Measurements from ENCODE around the gene OR52I1.

Gene OR52I1

GRCh38 chr11:4559527-4560440 is 34.1 kb upstream of the OR52I1 start:
- DNase-seq (ENCODE audit: low read depth, low spot score) = no peak
- TF ChIP-seq, protein P1, sequence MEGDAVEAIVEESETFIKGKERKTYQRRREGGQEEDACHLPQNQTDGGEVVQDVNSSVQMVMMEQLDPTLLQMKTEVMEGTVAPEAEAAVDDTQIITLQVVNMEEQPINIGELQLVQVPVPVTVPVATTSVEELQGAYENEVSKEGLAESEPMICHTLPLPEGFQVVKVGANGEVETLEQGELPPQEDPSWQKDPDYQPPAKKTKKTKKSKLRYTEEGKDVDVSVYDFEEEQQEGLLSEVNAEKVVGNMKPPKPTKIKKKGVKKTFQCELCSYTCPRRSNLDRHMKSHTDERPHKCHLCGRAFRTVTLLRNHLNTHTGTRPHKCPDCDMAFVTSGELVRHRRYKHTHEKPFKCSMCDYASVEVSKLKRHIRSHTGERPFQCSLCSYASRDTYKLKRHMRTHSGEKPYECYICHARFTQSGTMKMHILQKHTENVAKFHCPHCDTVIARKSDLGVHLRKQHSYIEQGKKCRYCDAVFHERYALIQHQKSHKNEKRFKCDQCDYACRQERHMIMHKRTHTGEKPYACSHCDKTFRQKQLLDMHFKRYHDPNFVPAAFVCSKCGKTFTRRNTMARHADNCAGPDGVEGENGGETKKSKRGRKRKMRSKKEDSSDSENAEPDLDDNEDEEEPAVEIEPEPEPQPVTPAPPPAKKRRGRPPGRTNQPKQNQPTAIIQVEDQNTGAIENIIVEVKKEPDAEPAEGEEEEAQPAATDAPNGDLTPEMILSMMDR (IDR thresholded peaks at IDR 0.05; ENCODE audit: insufficient read depth, low read length, missing control alignments) = no peak
- CTCF ChIA-PET = interaction anchor here (1.7 kb wide), 1 partner anchor 373 kb away, joined by 4 read pairs; no protein-coding TSS in a partner anchor
- POLR2A ChIA-PET = interaction anchor here (0.6 kb wide), 1 partner anchor 373 kb away, joined by 3 read pairs; no protein-coding TSS in a partner anchor
- H3K4me3 ChIP-seq (ENCODE audit: low read depth, low read length) = no peak overlapping the region

- no peak for DNase-seq (ENCODE audit: low read depth, low spot score)
- CTCF ChIA-PET = no interaction called here
- POLR2A ChIA-PET = no interaction called here
- TF ChIP-seq, protein P1 (IDR thresholded peaks at IDR 0.05; ENCODE audit: insufficient read depth, low read length, missing control alignments) = no peak
- H3K4me3 ChIP-seq (ENCODE audit: low read depth, low read length) = no peak overlapping the region
Observed at GRCh38 chr11:4560467-4560866, 33.4 kb upstream of the OR52I1 start.

- H3K4me3 ChIP-seq (ENCODE audit: low read depth, low read length) = no peak overlapping the region
- DNase-seq (ENCODE audit: low read depth, low spot score) = no peak
- TF ChIP-seq, protein P1 (IDR thresholded peaks at IDR 0.05; ENCODE audit: insufficient read depth, low read length, missing control alignments) = no peak
- CTCF ChIA-PET = interaction anchor here (1.9 kb wide), 1 partner anchor 378 kb away, joined by 6 read pairs; no protein-coding TSS in a partner anchor
- POLR2A ChIA-PET = no interaction called here
Observed at GRCh38 chr11:4565371-4565770, 28.5 kb upstream of the OR52I1 start.

GRCh38 chr11:4569075-4569474 is 24.8 kb upstream of the OR52I1 start:
- H3K4me3 ChIP-seq (ENCODE audit: low read depth, low read length) = no peak overlapping the region
- ChIA-PET POLR2A (no interaction called here), CTCF (no interaction called here)
- DNase-seq (ENCODE audit: low read depth, low spot score) = no peak
- TF ChIP-seq, protein P1 (IDR thresholded peaks at IDR 0.05; ENCODE audit: insufficient read depth, low read length, missing control alignments) = no peak

- ChIA-PET POLR2A (no interaction called here), CTCF (interaction anchor here (0.5 kb wide), 1 partner anchor 129 kb away, joined by 3 read pairs; no protein-coding TSS in a partner anchor)
- no peak overlapping the region for H3K4me3 ChIP-seq (ENCODE audit: low read depth, low read length)
- no peak for DNase-seq (ENCODE audit: low read depth, low spot score)
- TF ChIP-seq, protein P1 (IDR thresholded peaks at IDR 0.05; ENCODE audit: insufficient read depth, low read length, missing control alignments) = no peak
Observed at GRCh38 chr11:4576880-4577279, 17.0 kb upstream of the OR52I1 start.

DNA sequence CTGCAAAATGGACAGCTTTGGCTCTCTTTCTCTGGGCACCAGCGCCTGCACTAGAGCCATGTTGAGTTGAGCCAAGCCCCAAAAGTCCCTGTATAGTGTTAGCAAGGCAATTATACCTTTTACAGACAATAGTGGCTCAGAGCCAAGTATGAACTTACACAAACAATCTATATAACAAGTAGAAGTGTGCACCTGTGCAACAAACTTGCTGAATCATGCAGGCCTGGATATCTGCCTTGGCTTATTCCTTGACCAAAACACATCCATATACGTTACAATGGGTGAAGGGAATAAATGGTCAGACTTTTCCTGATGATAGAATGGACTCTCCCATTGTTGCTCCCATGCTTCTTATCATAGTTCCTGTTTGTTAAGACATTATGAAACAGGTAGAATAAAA is 16.1 kb upstream of the OR52I1 start:
- POLR2A ChIA-PET = no interaction called here

More for the DNA sequence above, 16.1 kb upstream of the OR52I1 start:
- TF ChIP-seq, protein P1 (IDR thresholded peaks at IDR 0.05; ENCODE audit: insufficient read depth, low read length, missing control alignments) = no peak
- CTCF ChIA-PET = no interaction called here
- H3K4me3 ChIP-seq (ENCODE audit: low read depth, low read length) = no peak overlapping the region
- DNase-seq (ENCODE audit: low read depth, low spot score) = no peak

Data from AG04449 (cell line).